ENCODE data around the gene HACD3. TPM values are rescaled to one million over a fixed set of nuclear protein-coding genes. Genes with fewer than 3 reads are reported as not detected.

The HACD3 gene
- polyA plus RNA-seq (2011; rRNA removed) (40.9 and 56.0 TPM in 2 replicates), polyA minus RNA-seq (2011; rRNA and poly(A)+ RNA removed) (19.6 and 23.3 TPM in 2 replicates)

- Histone ChIP-seq H3K4me3 (ENCODE audit: low read depth, low read length) (peak within 1 kb of the TSS; percentile 93), H3K27me3 (ENCODE audit: control insufficient read depth, insufficient read depth, low read length) (no peaks in the 10 kb centered on the region), H3K36me3 (ENCODE audit: control insufficient read depth, insufficient read depth, low read length) (no peaks in the 10 kb centered on the region)
- ChIA-PET CTCF (interaction anchor here (1.2 to 1.4 kb wide), 3 partner anchors 14 to 129 kb away, joined by 3 to 4 read pairs (median 4); partner anchors contain the start of gene INTS14), POLR2A (interaction anchor here (0.9 to 1.7 kb wide), 2 partner anchors 14 to 80 kb away, joined by 5 to 15 read pairs; partner anchors contain the start of gene INTS14)
- TF ChIP-seq CTCF (IDR thresholded peaks at IDR 0.05; ENCODE audit: insufficient read depth, low read depth, low read length) = no peak
- DNase-seq (ENCODE audit: low read depth) = no peak
Observed at GRCh38 chr15:65530318-65531111, at the start of gene HACD3. Gene HACD3 (plus strand): TSS chr15:65530463. CDS start chr15:65530632, 169 bp downstream.

- no peak for TF ChIP-seq CTCF (IDR thresholded peaks at IDR 0.05; ENCODE audit: insufficient read depth, low read depth, low read length)
- no peak overlapping the region for H3K4me3 ChIP-seq (ENCODE audit: low read depth, low read length)
- CTCF ChIA-PET = no interaction called here
Observed at GRCh38 chr15:65484876-65485275, 45.4 kb upstream of the HACD3 start.

DNA sequence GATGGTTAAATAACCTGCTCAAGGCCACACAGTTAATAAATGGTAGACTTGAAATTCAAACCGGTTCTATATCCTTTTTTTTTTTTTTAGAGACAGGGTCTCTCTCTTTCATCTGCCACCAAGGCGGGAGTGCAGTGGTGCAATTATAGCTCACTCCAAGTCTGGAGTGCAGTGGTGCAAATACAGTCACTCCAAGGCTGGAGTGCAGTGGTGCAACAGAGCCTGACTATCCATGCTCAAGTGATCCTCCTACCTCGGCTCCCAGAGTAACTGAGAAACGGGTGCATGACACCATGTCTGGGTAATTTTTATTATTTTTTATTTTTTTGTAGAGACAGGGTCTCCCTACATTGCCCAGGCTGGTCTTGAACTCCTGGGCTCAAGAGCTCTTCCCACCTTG is 36.2 kb upstream of the HACD3 start:
- peaks cover 5% of the 10 kb centered on the region for H3K36me3 ChIP-seq (ENCODE audit: control insufficient read depth, insufficient read depth, low read length)
- ChIA-PET POLR2A (no interaction called here), CTCF (no interaction called here)
- no peaks in the 10 kb centered on the region for H3K27me3 ChIP-seq (ENCODE audit: control insufficient read depth, insufficient read depth, low read length)
- TF ChIP-seq CTCF (IDR thresholded peaks at IDR 0.05; ENCODE audit: insufficient read depth, low read depth, low read length) = no peak
- DNase-seq (ENCODE audit: low read depth) = no peak
- H3K4me3 ChIP-seq (ENCODE audit: low read depth, low read length) = no peak overlapping the region

More at GRCh38 chr15:65484876-65485275, 45.4 kb upstream of the HACD3 start:
- H3K36me3 ChIP-seq (ENCODE audit: control insufficient read depth, insufficient read depth, low read length) = peaks cover 3% of the 10 kb centered on the region
- no peaks in the 10 kb centered on the region for H3K27me3 ChIP-seq (ENCODE audit: control insufficient read depth, insufficient read depth, low read length)
- POLR2A ChIA-PET = no interaction called here
- no peak for DNase-seq (ENCODE audit: low read depth)

GRCh38 chr15:65509321-65509720 is 20.9 kb upstream of the HACD3 start:
- TF ChIP-seq CTCF (IDR thresholded peaks at IDR 0.05; ENCODE audit: insufficient read depth, low read depth, low read length) = no peak
- ChIA-PET POLR2A (no interaction called here), CTCF (interaction anchor here (0.9 kb wide), 1 partner anchor 9 kb away, joined by 5 read pairs; no protein-coding TSS in a partner anchor)
- H3K27me3 ChIP-seq (ENCODE audit: control insufficient read depth, insufficient read depth, low read length) = no peaks in the 10 kb centered on the region
- no peak overlapping the region for H3K4me3 ChIP-seq (ENCODE audit: low read depth, low read length)
- DNase-seq (ENCODE audit: low read depth) = no peak
- peaks cover 4% of the 10 kb centered on the region for H3K36me3 ChIP-seq (ENCODE audit: control insufficient read depth, insufficient read depth, low read length)

- ChIA-PET CTCF (interaction anchor here (0.9 to 1.1 kb wide), 2 partner anchors 112 to 241 kb away, joined by 3 read pairs; no protein-coding TSS in a partner anchor), POLR2A (no interaction called here)
- no peaks in the 10 kb centered on the region for H3K27me3 ChIP-seq (ENCODE audit: control insufficient read depth, insufficient read depth, low read length)
- no peak for TF ChIP-seq CTCF (IDR thresholded peaks at IDR 0.05; ENCODE audit: insufficient read depth, low read depth, low read length)
- H3K36me3 ChIP-seq (ENCODE audit: control insufficient read depth, insufficient read depth, low read length) = peaks cover 2% of the 10 kb centered on the region
- no peak overlapping the region for H3K4me3 ChIP-seq (ENCODE audit: low read depth, low read length)
- no peak for DNase-seq (ENCODE audit: low read depth)
Observed at GRCh38 chr15:65512189-65512588, 18.1 kb upstream of the HACD3 start.

Measured in BJ (cell line).